HUES6 (cell line): ENCODE measurements around the gene UBE3B.

Experiments
- H3K27ac ChIP-seq: 2 replicates; pipeline ENCODE4 v1.7.0; 2013; ENCODE audit warnings: low read depth, mild to moderate bottlenecking, low read length, inconsistent platforms
- H3K27me3 ChIP-seq: 2 replicates; pipeline ENCODE4 v1.6.1; 2013; ENCODE audit warnings: low read length; ENCODE audit not compliant: control insufficient read depth, insufficient read depth
- H3K36me3 ChIP-seq: 2 replicates; pipeline ENCODE4 v1.6.1; 2013; ENCODE audit warnings: low read length; ENCODE audit not compliant: control insufficient read depth, insufficient read depth
- H3K4me1 ChIP-seq: 2 replicates; pipeline ENCODE4 v1.6.1; 2013; ENCODE audit warnings: low read length; ENCODE audit not compliant: control insufficient read depth, insufficient read depth
- H3K4me3 ChIP-seq: 2 replicates; pipeline ENCODE4 v1.5.1; 2013; ENCODE audit warnings: low read depth, low read length
- H3K9ac ChIP-seq: one replicate; pipeline ENCODE4 v1.6.1; 2013; ENCODE audit warnings: mild to moderate bottlenecking, low read length
- H3K9me3 ChIP-seq: 2 replicates; pipeline ENCODE4 v1.6.1; 2013; ENCODE audit warnings: low read depth, low read length; ENCODE audit not compliant: control insufficient read depth, insufficient read depth

The UBE3B gene

GRCh38 chr12:109497675-109498074, 20.2 kb downstream of the UBE3B start:
- Histone ChIP-seq H3K4me1 (no peaks in the 10 kb centered on the region), H3K27me3 (no peaks in the 10 kb centered on the region), H3K36me3 (peaks cover 66% of the 10 kb centered on the region), H3K27ac (no peak overlapping the region), H3K9ac (no peak overlapping the region), H3K9me3 (peaks cover 5% of the 10 kb centered on the region; the same call in 1 of the 2 replicates), H3K4me3 (no peak overlapping the region)

GRCh38 chr12:109500406-109501185, 23.2 kb downstream of the UBE3B start:
- H3K9me3 ChIP-seq, result peaks cover 3% of the 10 kb centered on the region; the same call in 1 of the 2 replicates
- no peak overlapping the region for H3K9ac ChIP-seq
- H3K4me3 ChIP-seq, result no peak overlapping the region
- H3K27ac ChIP-seq, result no peak overlapping the region
- peaks cover 76% of the 10 kb centered on the region for H3K36me3 ChIP-seq
- no peaks in the 10 kb centered on the region for H3K27me3 ChIP-seq
- H3K4me1 ChIP-seq, result no peaks in the 10 kb centered on the region

GRCh38 chr12:109501299-109501698, 23.9 kb downstream of the UBE3B start:
- peaks cover 76% of the 10 kb centered on the region for H3K36me3 ChIP-seq
- no peaks in the 10 kb centered on the region for H3K27me3 ChIP-seq
- no peak overlapping the region for H3K4me3 ChIP-seq
- H3K27ac ChIP-seq, result no peak overlapping the region
- no peak overlapping the region for H3K9ac ChIP-seq
- H3K4me1 ChIP-seq, result no peaks in the 10 kb centered on the region
- no peaks in the 10 kb centered on the region for H3K9me3 ChIP-seq

GRCh38 chr12:109502332-109502731, 24.9 kb downstream of the UBE3B start:
- H3K9me3 ChIP-seq, result no peaks in the 10 kb centered on the region
- H3K4me1 ChIP-seq, result no peaks in the 10 kb centered on the region
- H3K36me3 ChIP-seq, result peaks cover 81% of the 10 kb centered on the region
- no peaks in the 10 kb centered on the region for H3K27me3 ChIP-seq
- no peak overlapping the region for H3K27ac ChIP-seq
- H3K9ac ChIP-seq, result no peak overlapping the region
- no peak overlapping the region for H3K4me3 ChIP-seq

- Histone ChIP-seq H3K4me3 (no peak overlapping the region), H3K27ac (no peak overlapping the region), H3K9ac (no peak overlapping the region), H3K36me3 (peaks cover 82% of the 10 kb centered on the region), H3K27me3 (no peaks in the 10 kb centered on the region), H3K9me3 (no peaks in the 10 kb centered on the region), H3K4me1 (no peaks in the 10 kb centered on the region)
Observed at GRCh38 chr12:109503611-109504010, 26.2 kb downstream of the UBE3B start.

GRCh38 chr12:109504068-109504467, 26.6 kb downstream of the UBE3B start:
- Histone ChIP-seq H3K36me3 (peaks cover 83% of the 10 kb centered on the region), H3K27ac (no peak overlapping the region), H3K9me3 (no peaks in the 10 kb centered on the region), H3K9ac (no peak overlapping the region), H3K4me3 (no peak overlapping the region), H3K4me1 (no peaks in the 10 kb centered on the region), H3K27me3 (no peaks in the 10 kb centered on the region)

GRCh38 chr12:109510196-109510595, 32.8 kb downstream of the UBE3B start:
- no peaks in the 10 kb centered on the region for H3K9me3 ChIP-seq
- no peak overlapping the region for H3K27ac ChIP-seq
- H3K9ac ChIP-seq, result no peak overlapping the region
- no peak overlapping the region for H3K4me3 ChIP-seq
- no peaks in the 10 kb centered on the region for H3K4me1 ChIP-seq
- H3K27me3 ChIP-seq, result no peaks in the 10 kb centered on the region
- peaks cover 74% of the 10 kb centered on the region for H3K36me3 ChIP-seq

- no peaks in the 10 kb centered on the region for H3K27me3 ChIP-seq
- no peak overlapping the region for H3K4me3 ChIP-seq
- H3K4me1 ChIP-seq, result no peaks in the 10 kb centered on the region
- no peak overlapping the region for H3K9ac ChIP-seq
- no peak overlapping the region for H3K27ac ChIP-seq
- H3K36me3 ChIP-seq, result peaks cover 66% of the 10 kb centered on the region
- H3K9me3 ChIP-seq, result no peaks in the 10 kb centered on the region
Observed at GRCh38 chr12:109512608-109513007, 35.2 kb downstream of the UBE3B start.

- H3K9me3 ChIP-seq, result no peaks in the 10 kb centered on the region
- no peak overlapping the region for H3K9ac ChIP-seq
- H3K4me3 ChIP-seq, result no peak overlapping the region
- H3K27ac ChIP-seq, result no peak overlapping the region
- peaks cover 66% of the 10 kb centered on the region for H3K36me3 ChIP-seq
- H3K27me3 ChIP-seq, result no peaks in the 10 kb centered on the region
- H3K4me1 ChIP-seq, result no peaks in the 10 kb centered on the region
Observed at GRCh38 chr12:109513051-109513450, 35.6 kb downstream of the UBE3B start.

GRCh38 chr12:109513977-109514376, 36.5 kb downstream of the UBE3B start:
- no peak overlapping the region for H3K27ac ChIP-seq
- H3K36me3 ChIP-seq, result peaks cover 60% of the 10 kb centered on the region
- peaks cover 2% of the 10 kb centered on the region for H3K4me1 ChIP-seq
- H3K27me3 ChIP-seq, result no peaks in the 10 kb centered on the region
- H3K4me3 ChIP-seq, result no peak overlapping the region
- no peak overlapping the region for H3K9ac ChIP-seq
- H3K9me3 ChIP-seq, result no peaks in the 10 kb centered on the region

GRCh38 chr12:109517619-109518018, 40.2 kb downstream of the UBE3B start:
- peaks cover 53% of the 10 kb centered on the region for H3K36me3 ChIP-seq
- H3K9ac ChIP-seq, result no peak overlapping the region
- peaks cover 7% of the 10 kb centered on the region for H3K4me1 ChIP-seq
- H3K9me3 ChIP-seq, result no peaks in the 10 kb centered on the region
- no peak overlapping the region for H3K27ac ChIP-seq
- H3K27me3 ChIP-seq, result no peaks in the 10 kb centered on the region
- H3K4me3 ChIP-seq, result no peak overlapping the region
